ENCODE results near the gene CDKN2B-AS1.

CDKN2B-AS1 gene

DNA sequence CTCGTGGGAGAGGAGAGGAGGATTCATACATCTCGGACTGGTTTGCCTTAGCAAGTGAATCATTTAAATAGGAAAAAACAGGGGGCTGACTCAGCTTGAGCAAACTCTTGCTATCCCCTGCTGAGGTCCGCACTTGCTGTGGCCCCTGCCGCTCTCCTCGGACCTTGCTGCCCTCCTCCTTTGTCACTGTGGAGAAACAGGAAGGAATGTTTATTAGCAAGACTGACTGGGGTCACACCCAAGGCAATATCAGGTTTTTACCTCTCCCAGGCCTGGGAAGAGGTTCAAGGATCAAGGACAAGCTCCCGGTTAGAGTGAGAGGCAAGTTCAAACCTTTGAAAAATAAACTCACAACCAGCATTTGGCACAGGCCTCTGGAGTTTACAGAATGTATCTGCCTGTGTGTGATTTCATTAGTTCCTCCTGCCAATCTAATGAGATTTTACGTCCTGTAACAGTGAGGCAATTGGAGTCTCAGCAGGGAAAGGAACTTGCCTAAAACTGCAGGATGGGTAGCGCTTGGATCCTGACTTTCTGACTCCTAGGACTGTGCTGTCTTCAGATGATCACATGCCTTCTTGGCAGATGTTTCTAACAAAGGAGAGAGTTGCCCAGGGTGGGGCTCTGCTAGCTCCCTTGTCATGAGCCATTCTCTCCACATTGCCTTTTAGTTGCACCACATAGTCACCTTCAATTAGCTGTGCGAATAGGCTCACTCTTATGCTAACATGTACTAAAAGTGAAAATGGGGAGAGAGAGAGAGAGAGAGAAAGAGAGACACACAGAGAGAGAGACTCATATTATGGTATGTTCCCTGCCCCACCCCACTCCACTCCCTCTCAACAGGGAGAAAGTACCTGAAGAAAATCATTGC is 123.2 kb downstream of the CDKN2B-AS1 start:
- DNase-seq (ENCODE audit: low read depth in 2 of 2) = no peak

GRCh38 chr9:22118810-22119521 is 124.4 kb downstream of the CDKN2B-AS1 start:
- no peak for DNase-seq (ENCODE audit: low read depth in 2 of 2)

GRCh38 chr9:22119522-22120158 is 125.0 kb downstream of the CDKN2B-AS1 start:
- no peak for DNase-seq (ENCODE audit: low read depth in 2 of 2)

DNA sequence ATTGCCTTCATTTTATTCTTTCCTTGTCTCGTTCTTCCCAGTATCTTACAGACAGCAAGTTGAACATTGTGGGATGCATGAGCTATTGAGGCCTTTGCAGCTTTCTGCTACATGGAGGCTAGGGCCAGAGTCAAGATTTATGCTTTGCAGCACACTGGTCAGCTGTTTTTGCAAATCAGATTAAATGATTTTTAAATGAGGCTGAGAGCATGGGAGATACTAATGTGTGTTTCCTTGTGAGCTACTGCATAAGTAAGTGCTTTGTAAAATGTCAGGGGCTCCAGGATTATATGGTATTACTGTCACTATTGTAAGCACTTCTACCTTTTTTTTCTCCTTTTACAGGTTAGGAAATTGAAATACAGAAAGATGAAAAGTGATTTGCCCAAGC is 125.6 kb downstream of the CDKN2B-AS1 start:
- no peak for DNase-seq (ENCODE audit: low read depth in 2 of 2)

DNA sequence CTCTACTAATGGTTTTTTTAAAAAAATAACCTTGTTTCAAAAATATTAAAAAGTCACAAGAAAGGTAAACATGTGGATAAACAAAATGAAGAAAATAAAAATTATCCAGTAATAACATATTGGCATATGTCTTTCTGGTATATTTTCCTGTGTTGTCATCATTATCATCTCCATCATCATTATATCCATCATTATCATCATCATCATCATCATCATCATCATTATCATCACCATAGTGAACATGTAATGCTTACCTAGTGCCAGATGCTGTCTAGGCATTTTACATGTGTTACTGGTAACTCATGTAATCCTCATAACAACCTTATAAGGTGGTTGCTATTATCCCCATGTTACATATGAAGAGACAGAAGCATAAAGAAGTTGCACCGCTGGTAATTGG is 126.0 kb downstream of the CDKN2B-AS1 start:
- no peak for DNase-seq (ENCODE audit: low read depth in 2 of 2)

DNA sequence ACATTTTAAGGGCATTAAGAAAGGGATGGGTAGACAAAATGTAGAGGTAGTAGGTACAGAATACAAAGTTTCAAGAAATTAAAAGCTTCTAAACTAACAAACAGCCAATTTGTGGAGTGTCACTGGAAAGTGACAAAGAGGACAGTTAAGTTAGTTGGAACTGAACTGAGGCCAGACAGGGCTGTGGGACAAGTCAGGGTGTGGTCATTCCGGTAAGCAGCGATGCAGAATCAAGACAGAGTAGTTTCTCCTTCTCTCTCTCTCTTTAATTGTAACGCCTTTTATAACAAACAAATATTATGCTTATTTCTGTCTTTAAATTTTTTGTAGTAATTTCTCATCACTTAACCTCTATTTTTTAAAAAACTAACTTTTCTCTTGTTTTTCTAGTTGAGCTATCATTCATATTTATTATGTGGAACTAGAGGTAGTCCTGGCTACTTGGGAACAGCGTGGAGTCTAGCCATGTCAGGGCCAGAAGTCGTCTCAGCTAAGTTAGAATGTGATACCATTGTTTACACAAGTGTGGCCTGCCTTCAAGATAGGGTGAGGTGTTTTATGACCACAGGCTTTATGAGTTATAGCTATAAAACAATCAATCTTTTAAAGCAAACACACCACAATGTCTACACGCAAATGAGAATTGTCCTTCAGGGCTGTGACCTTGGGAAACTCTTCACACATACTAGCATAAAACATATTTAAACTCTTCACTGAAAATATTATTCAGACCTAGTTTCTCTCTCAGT is 129.8 kb downstream of the CDKN2B-AS1 start:
- no peak for DNase-seq (ENCODE audit: low read depth in 2 of 2)

GRCh38 chr9:22129133-22129532 is 134.5 kb downstream of the CDKN2B-AS1 start:
- no peak for DNase-seq (ENCODE audit: low read depth in 2 of 2)

DNA sequence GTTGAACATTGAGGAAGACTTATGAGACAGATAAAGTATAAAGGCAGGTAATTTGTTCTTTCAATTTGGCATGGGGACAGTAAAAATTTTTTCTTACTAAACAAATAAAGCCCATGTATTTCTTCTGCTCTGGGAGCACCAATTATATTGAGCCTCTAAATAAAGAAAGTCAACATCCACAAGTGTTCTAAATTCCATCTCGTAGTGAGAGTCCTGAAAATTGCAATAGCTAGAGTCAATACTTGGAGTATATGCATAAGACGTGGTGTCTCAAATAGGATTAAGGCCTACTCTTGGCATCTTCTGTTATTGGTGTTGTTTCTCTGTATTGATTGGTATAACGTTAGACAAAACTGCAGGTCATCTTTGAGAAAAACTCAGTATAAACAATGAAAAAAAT is 135.0 kb downstream of the CDKN2B-AS1 start:
- no peak for DNase-seq (ENCODE audit: low read depth in 2 of 2)

- no peak for DNase-seq (ENCODE audit: low read depth in 2 of 2)
Measured at GRCh38 chr9:22131817-22132216, 137.2 kb downstream of the CDKN2B-AS1 start.

DNA sequence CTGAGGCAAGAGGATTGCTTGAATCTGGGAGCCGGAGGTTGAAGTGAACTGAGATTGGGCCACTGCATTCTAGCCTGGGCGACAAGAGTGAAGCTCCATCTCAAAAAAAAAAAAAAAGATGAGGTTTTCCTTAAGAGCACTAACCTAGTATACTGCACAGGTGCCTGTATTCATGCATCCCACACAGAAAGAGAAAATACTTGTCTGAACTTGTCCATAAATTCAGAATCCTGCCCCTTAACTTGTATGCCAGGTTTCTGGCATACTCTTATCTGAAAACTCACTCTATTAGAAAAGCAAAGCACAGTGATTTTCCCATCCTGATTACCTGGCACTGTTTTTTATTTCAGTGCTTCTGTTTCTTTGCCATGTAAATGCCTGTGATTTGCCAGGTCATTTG is 139.8 kb downstream of the CDKN2B-AS1 start:
- DNase-seq (ENCODE audit: low read depth in 2 of 2) = no peak

GRCh38 chr9:22136461-22137096 is 142.0 kb downstream of the CDKN2B-AS1 start:
- no peak for DNase-seq (ENCODE audit: low read depth in 2 of 2)

DNA sequence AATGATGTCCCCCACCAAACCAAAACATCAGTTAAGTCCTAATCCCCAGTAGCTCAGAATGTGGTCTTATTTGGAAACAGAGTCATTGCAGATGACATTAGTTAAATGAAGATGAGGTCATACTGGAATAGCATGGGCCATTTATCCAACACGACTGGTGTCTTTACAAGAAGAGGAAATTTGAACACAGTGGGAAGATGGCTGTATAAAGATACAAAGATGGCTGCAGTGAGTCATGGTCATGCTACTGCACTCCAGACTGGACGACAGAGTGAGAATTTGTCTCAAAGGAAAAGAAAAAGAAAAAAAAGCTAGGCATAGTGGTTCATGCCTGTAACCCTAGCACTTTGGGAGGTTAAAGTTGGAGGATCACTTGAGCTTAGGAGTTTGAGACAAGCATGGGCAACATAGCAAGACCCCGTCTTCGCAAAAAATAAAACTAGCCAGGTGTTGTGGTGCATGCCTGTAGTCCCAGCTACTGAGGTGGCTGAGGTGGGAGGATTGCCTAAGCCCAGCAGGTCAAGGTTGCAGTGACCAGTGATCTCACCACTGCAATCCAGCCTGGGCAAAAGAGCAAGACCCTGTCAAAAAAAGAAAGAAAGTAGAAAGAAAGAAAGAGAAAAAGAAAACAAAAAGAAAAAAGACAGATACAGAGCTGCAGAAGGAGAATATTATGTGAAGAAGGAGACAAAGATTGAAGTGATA is 144.5 kb downstream of the CDKN2B-AS1 start:
- DNase-seq (ENCODE audit: low read depth in 2 of 2) = no peak

DNA sequence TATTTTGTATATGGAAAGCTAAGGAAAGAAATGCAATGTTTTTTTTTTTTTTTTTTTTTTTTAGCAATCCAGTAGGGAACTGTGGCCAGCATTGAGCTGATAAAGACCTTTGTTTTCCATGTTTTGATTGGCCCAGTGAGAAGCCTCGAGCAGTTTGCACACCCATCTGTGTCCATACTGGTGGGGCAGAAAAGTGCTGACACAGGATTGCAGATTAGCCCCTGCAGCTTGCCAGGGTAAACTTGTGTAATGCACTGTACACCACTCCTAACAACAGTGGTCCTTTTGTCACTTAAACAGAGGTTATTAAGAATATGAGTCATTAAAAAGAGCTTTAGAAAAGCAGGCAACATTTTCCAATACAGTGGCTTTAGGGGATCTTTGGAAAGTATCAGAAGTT is 147.3 kb downstream of the CDKN2B-AS1 start:
- no peak for DNase-seq (ENCODE audit: low read depth in 2 of 2)

DNA sequence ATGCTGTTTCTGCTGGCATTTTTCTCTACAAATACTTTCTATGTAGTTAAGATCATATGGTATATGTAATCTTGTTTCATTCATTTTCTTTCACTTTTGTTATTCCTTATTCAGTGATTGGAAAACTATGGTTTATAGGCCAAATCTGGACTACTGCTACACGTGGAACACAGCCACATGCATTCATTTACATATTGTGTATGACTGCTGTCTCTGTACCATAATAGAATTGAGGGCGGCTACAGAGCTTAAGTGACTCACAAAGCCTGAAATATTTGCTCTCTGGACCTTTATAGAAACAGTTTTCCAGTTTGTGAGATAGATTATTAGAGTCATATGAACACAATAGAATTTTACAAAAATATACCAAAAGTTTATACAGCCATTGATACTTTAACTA is 148.1 kb downstream of the CDKN2B-AS1 start:
- no peak for DNase-seq (ENCODE audit: low read depth in 2 of 2)

- DNase-seq (ENCODE audit: low read depth in 2 of 2) = no peak
Measured at GRCh38 chr9:22143799-22144625, 149.4 kb downstream of the CDKN2B-AS1 start.

DNA sequence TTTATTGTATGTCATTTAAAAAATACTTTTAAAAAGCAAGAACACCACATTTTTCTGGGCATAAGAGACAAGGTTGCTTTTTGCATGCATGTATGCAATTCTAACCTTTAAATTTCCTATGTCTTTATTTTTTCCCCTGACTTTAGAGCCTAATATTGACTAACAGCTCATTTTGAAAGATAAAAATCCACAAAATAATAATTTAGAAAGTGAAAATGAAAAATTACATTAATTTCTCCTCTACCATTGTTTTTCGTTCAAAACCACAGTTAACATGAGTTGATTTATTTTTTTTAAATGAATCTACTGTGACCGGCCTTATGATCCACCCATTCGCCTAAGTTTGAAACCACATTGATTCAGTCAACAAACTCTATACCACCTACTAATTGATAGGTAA is 152.0 kb downstream of the CDKN2B-AS1 start:
- DNase-seq (ENCODE audit: low read depth in 2 of 2) = no peak

- no peak for DNase-seq (ENCODE audit: low read depth in 2 of 2)
Measured at GRCh38 chr9:22147813-22148527, 153.4 kb downstream of the CDKN2B-AS1 start.

DNA sequence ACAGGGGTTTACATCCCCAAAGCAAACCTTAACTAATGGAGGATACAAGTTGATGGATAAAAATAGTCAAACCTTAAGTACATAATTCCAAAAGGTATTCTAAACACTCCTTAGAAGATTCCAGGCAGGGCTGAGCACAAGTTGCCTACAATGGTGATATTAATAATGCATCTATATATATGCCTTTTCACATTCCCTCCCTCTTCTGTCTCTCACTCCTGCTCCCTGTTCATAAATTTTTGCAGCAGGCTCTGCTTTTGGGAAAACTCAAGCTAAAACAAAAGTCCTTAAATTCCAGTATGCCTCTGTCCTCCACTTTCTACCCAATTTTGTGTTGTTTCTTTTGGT is 153.9 kb downstream of the CDKN2B-AS1 start:
- no peak for DNase-seq (ENCODE audit: low read depth in 2 of 2)

DNA sequence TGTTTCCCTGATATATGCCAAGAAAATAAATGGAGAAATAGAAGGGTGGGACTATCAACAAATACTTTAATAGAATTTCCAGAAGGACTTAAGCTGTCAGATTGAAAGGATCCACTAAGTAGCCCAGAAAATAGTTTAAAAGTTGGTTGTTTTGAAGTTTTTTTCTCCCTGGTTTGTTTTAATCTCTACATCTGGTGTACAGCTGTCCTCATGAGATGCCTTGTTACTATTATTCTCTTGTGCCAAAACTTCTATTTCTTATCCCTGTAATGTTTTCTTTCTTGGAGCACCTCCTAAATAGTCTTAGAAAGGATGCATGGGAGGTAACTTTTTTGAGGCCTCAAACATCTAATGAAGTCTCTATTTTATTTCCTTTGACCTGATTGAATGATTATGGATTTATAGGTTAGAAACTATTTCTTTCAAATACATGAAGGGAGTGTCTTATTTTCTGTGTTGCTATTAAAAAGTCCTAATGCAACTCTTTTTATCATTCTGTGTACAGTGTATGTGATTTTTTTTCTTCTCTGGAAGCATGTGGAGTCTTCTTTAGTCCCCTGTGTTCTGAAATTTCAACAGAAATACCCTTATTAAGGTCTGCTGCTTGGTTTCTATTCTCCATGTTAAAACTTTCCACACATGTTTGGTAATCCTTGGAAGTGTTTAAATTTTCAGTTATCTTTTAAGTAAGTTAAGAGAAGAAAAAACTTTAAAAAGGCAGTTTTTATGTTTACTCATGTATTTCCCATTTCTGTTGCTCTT is 154.5 kb downstream of the CDKN2B-AS1 start:
- DNase-seq (ENCODE audit: low read depth in 2 of 2) = no peak

Measured in stimulated activated CD8-positive, alpha-beta memory T cell treated with anti-CD3 and anti-CD28 coated beads, Interleukin-2, amount 100 ng/mL, for 1 hour (primary cell).